Prostate gland (tissue), 2 donors: ENCODE data around the gene ITGB5. TPM values are rescaled to one million over a fixed set of nuclear protein-coding genes. Genes with fewer than 3 reads are reported as not detected.

Source experiments
- DNase-seq: peaks from one replicate; pipeline ENCODE4 v3.0.0-alpha.2; 2019; ENCODE audit warnings: low spot score
- H3K27ac ChIP-seq, 2 donors: fragments of 200-600 bp; sonication (generic); 2 replicates each; pipeline ENCODE4 v1.5.1; 2017 to 2019
- H3K27me3 ChIP-seq: fragments of 200-600 bp; sonication (generic); replicated peaks from 2 replicates; pipeline ENCODE4 v1.5.1; 2019; ENCODE audit not compliant: insufficient read depth
- H3K36me3 ChIP-seq, 2 donors: fragments of 200-600 bp; sonication (generic); 1 replicate in 1 of 2; 2 replicates in 1 of 2; pipeline versions ENCODE4 v1.5.1 to v1.8.1; 2017 to 2019
- H3K4me1 ChIP-seq: fragments of 200-600 bp; sonication (generic); replicated peaks from 2 replicates; pipeline ENCODE4 v1.5.1; 2019
- H3K4me3 ChIP-seq, 2 donors: fragments of 200-600 bp; sonication (generic); 2 replicates each; pipeline ENCODE4 v1.5.1; 2017 to 2019
- H3K9me3 ChIP-seq: fragments of 200-600 bp; sonication (generic); 2 replicates; pipeline ENCODE4 v1.5.1; 2017
- POLR2A ChIP-seq: fragments of 450-650 bp; IDR thresholded peaks from one replicate; pipeline ENCODE4 v1.6.1; 2016; ENCODE audit warnings: antibody characterized with exemption, mild to moderate bottlenecking
- POLR2AphosphoS5 ChIP-seq: sonication (generic); formaldehyde crosslinking; IDR thresholded peaks from one replicate; pipeline ENCODE4 v1.6.1; 2017; ENCODE audit warnings: antibody characterized with exemption
- WGBS: methylation state at CpG from one replicate; pipeline ENCODE4 v1.1.5; 2018; 5-methylcytosine and 5-hydroxymethylcytosine counted together
- intact Hi-C: fragments of 100-400 bp; cut with DNase I; formaldehyde crosslinking; loops from one replicate; pipeline ENCODE4 v1.14.2; 2022
- total RNA-seq, 2 donors: library from RNA; depleted of rRNA; stranded (reverse); fragments of >200 nt; gene quantifications; one replicate each; pipeline ENCODE4 v1.1.0, GENCODE V29; 2016
- TF ChIP-seq, protein P1 (sequence below), 4 experiments: fragments of 200-600 bp in 2 of 4; fragments of 450-650 bp in 2 of 4; sonication (generic) in 2 of 4; IDR thresholded peaks; 1 replicate in 3 of 4; 2 replicates in 1 of 4; pipeline ENCODE4 v1.5.1; 2016 to 2019; ENCODE audit warnings: antibody characterized with exemption in 4 of 4, mild to moderate bottlenecking in 2 of 4, moderate library complexity in 2 of 4

Gene ITGB5
- total RNA-seq, 2 donors from 2014 or later, result 123 to 154 TPM

GRCh38 chr3:124780761-124781475 lies 106.2 kb downstream of the ITGB5 start:
- no peak overlapping the region for H3K4me3 ChIP-seq
- peak overlapping the region; percentile 68 to 81 for H3K27ac ChIP-seq
- no peaks in the 10 kb centered on the region for H3K27me3 ChIP-seq
- H3K4me1 ChIP-seq, result peaks cover 12% of the 10 kb centered on the region
- DNase-seq, result peak; percentile 33
- intact Hi-C loops, result loop anchor here (5.0 kb wide), 1 partner anchor 106 kb away; the partner anchor contains the start of gene ITGB5
- no peak for TF ChIP-seq POLR2A
- TF ChIP-seq POLR2AphosphoS5, result peak; percentile 23
- 25% methylated on average over 13 of the region's 15 CpGs for WGBS
- H3K36me3 ChIP-seq, result no peaks in the 10 kb centered on the region
- H3K9me3 ChIP-seq, result no peaks in the 10 kb centered on the region

DNA sequence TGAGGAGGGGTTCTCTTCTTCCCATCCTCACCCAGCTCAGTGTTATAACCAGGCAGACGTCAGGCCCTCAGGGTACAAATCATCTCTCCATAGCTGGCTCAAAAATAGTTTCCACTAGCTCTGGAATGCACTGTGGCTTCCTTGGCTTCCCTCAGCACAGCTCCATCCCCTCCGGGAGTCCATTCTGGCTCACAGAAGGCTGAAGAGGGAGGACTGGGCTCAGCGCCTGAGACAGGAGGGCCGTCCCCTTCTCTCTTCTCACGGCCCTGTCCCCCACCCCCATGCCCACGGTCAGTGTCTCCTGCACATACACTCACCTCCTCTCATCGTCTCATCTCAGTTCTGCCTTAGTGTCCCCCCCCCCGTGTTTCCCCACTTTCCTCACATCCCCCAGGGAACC lies 106.8 kb downstream of the ITGB5 start:
- Histone ChIP-seq H3K27ac (peak overlapping the region; percentile 68 to 81), H3K27me3 (no peaks in the 10 kb centered on the region), H3K9me3 (no peaks in the 10 kb centered on the region), H3K36me3 (no peaks in the 10 kb centered on the region), H3K4me1 (peaks cover 12% of the 10 kb centered on the region), H3K4me3 (no peak overlapping the region)
- intact Hi-C loops, result loop anchor here (5.0 kb wide), 1 partner anchor 107 kb away; the partner anchor contains the start of gene ITGB5
- DNase-seq, result peak; percentile 29
- WGBS, result 15% methylated on average over 8 of the region's 8 CpGs
- TF ChIP-seq POLR2AphosphoS5 (no peak), POLR2A (no peak)
- TF ChIP-seq, protein P1, sequence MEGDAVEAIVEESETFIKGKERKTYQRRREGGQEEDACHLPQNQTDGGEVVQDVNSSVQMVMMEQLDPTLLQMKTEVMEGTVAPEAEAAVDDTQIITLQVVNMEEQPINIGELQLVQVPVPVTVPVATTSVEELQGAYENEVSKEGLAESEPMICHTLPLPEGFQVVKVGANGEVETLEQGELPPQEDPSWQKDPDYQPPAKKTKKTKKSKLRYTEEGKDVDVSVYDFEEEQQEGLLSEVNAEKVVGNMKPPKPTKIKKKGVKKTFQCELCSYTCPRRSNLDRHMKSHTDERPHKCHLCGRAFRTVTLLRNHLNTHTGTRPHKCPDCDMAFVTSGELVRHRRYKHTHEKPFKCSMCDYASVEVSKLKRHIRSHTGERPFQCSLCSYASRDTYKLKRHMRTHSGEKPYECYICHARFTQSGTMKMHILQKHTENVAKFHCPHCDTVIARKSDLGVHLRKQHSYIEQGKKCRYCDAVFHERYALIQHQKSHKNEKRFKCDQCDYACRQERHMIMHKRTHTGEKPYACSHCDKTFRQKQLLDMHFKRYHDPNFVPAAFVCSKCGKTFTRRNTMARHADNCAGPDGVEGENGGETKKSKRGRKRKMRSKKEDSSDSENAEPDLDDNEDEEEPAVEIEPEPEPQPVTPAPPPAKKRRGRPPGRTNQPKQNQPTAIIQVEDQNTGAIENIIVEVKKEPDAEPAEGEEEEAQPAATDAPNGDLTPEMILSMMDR (IDR thresholded peaks at IDR 0.05), result no peak

DNA sequence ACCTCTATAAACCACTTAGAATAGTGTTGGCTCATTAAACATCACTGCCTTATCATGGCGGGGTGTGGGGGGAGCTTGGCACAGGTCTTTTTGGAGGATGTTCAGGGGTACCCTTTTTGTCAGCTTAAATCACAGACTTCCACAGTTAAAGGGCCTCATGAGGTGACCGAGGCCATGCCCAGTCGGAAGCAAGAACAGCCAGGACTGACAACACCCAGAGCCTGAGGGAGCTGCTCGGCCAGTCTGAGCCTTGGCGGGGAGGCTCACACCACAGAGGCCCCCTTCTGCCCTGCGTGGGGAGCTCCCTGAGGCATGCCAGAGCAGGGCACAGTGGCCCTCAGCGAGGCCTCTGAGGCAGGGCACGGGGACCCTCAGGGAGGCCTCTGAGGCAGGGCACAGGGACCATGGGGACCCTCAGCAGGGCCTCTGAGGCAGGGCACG lies 107.4 kb downstream of the ITGB5 start:
- intact Hi-C loops, result loop anchor here (5.0 kb wide), 1 partner anchor 108 kb away; the partner anchor contains the start of gene ITGB5
- TF ChIP-seq POLR2AphosphoS5 (no peak), POLR2A (no peak)
- TF ChIP-seq, protein P1 (IDR thresholded peaks at IDR 0.05), result no peak
- H3K27ac ChIP-seq, result peak overlapping the region; percentile 68 to 81
- no peaks in the 10 kb centered on the region for H3K9me3 ChIP-seq
- no peaks in the 10 kb centered on the region for H3K36me3 ChIP-seq
- no peak overlapping the region for H3K4me3 ChIP-seq
- WGBS, result 40% methylated on average over 5 of the region's 9 CpGs
- no peak for DNase-seq
- peaks cover 12% of the 10 kb centered on the region for H3K4me1 ChIP-seq
- H3K27me3 ChIP-seq, result no peaks in the 10 kb centered on the region

GRCh38 chr3:124779116-124779515 lies 108.0 kb downstream of the ITGB5 start:
- Histone ChIP-seq H3K9me3 (no peaks in the 10 kb centered on the region), H3K4me3 (no peak overlapping the region), H3K27me3 (no peaks in the 10 kb centered on the region), H3K36me3 (no peaks in the 10 kb centered on the region), H3K4me1 (peaks cover 12% of the 10 kb centered on the region), H3K27ac (peak overlapping the region in 1 of 2 donors; percentile 81)
- 93% methylated on average over 7 of the region's 7 CpGs for WGBS
- TF ChIP-seq POLR2A, result no peak
- no peak for TF ChIP-seq POLR2AphosphoS5
- TF ChIP-seq, protein P1 (IDR thresholded peaks at IDR 0.05), result no peak
- DNase-seq, result no peak
- intact Hi-C loops, result no loop called here

DNA sequence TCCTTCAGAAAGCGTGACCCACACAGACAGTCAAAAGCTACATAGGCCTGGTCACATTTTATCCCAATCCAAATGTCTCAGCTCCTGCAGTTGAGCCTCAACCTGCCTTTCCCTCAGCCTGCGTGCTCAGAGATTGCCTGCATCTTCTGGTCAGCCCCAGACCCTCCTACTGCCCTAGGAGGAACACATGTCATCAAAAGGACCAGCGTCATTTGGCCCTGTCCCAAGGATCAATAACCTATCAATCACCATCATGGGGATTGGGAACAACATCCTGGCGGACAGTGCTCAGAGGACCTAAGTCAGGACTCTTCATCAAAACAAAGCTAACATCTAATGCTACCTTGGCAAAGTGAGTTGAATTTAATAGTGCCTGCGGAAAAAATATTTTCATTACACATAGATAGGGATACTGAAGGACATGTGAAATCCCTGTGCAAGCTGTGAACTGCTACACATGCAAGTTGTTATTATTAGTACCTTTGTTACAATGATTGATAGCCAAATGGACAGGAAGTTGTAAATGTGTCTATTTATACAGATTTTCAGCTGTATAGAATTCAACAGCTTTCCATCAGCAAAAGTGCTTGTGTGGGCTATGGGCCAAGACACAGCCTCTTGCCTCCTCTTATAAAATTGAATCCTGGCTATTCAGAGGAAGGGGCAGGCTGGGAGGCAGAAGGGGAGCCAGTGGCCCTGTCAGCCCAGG lies 109.2 kb downstream of the ITGB5 start:
- Histone ChIP-seq H3K4me1 (peaks cover 12% of the 10 kb centered on the region), H3K4me3 (no peak overlapping the region), H3K36me3 (no peaks in the 10 kb centered on the region), H3K27ac (no peak overlapping the region), H3K9me3 (no peaks in the 10 kb centered on the region), H3K27me3 (no peaks in the 10 kb centered on the region)
- intact Hi-C loops, result no loop called here
- no peak for DNase-seq
- 81% methylated on average over 5 of the region's 5 CpGs for WGBS
- TF ChIP-seq, protein P1 (IDR thresholded peaks at IDR 0.05), result no peak
- TF ChIP-seq POLR2A (no peak), POLR2AphosphoS5 (no peak)
